Measurements from ENCODE around the gene OTUD4.

The OTUD4 gene

DNA sequence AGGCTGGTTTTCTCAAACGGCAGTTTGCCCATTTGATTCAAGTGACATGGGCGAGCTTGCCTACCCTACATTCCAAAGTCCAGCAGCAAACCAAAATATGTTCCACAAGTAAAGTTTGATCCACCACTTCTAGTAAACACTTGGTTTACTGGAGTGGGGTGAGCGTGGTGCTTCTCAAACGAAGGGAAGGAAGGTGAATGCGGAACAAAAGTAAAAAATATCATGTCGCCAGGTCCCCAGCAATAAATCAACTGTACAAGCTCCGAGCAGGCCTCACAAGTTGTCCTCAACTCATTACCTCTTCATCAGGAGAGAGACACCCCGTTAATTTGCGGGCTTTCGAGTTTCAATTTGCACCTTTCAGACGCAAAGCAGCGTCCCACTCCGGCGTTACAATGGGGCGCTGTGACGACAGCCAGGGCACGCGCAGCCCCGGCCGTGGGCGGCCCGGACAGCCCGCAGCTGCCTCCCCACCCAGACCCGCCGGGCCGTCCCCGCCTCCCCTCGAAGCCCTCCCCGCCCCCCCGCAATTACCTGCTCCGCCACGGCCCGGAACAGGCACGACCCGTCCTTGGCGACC lies 1.0 kb downstream of the OTUD4 start:
- DNase-seq (ENCODE audit: low read depth), result peak; percentile 69
- TF ChIP-seq, protein P1, sequence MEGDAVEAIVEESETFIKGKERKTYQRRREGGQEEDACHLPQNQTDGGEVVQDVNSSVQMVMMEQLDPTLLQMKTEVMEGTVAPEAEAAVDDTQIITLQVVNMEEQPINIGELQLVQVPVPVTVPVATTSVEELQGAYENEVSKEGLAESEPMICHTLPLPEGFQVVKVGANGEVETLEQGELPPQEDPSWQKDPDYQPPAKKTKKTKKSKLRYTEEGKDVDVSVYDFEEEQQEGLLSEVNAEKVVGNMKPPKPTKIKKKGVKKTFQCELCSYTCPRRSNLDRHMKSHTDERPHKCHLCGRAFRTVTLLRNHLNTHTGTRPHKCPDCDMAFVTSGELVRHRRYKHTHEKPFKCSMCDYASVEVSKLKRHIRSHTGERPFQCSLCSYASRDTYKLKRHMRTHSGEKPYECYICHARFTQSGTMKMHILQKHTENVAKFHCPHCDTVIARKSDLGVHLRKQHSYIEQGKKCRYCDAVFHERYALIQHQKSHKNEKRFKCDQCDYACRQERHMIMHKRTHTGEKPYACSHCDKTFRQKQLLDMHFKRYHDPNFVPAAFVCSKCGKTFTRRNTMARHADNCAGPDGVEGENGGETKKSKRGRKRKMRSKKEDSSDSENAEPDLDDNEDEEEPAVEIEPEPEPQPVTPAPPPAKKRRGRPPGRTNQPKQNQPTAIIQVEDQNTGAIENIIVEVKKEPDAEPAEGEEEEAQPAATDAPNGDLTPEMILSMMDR (IDR thresholded peaks at IDR 0.05; ENCODE audit: low read depth, low read length, missing control alignments), result no peak
- H3K4me3 ChIP-seq (ENCODE audit: low read depth, low read length), result peak overlapping the region; percentile 58

DNA sequence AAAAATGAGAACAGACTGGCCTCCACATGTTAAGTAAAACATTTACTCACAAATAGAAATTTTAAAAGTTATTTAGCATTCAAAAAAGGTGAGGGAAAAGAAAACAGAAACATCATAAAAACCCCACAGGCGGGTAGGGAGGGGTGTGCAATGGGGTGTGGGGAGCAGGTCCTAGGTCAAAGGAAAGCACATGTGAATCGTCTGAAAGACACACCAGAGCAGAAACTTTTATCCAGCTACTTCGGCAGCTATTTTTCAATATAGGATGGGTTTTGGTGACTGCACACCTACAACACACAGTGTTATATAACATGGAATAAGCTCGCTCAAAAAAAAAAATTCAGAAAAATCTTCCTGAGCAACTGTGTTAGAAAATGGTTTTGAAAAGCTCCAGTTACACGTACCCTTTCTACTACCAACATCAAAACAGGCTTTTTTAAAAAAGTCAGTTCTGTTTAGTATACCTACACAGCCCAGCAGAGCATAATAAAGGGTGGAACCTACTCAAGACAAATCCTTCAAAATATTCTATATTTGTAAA lies 1.6 kb downstream of the OTUD4 start:
- H3K4me3 ChIP-seq (ENCODE audit: low read depth, low read length), result peak overlapping the region; percentile 58
- no peak for DNase-seq (ENCODE audit: low read depth)
- TF ChIP-seq, protein P1 (IDR thresholded peaks at IDR 0.05; ENCODE audit: low read depth, low read length, missing control alignments), result no peak

DNA sequence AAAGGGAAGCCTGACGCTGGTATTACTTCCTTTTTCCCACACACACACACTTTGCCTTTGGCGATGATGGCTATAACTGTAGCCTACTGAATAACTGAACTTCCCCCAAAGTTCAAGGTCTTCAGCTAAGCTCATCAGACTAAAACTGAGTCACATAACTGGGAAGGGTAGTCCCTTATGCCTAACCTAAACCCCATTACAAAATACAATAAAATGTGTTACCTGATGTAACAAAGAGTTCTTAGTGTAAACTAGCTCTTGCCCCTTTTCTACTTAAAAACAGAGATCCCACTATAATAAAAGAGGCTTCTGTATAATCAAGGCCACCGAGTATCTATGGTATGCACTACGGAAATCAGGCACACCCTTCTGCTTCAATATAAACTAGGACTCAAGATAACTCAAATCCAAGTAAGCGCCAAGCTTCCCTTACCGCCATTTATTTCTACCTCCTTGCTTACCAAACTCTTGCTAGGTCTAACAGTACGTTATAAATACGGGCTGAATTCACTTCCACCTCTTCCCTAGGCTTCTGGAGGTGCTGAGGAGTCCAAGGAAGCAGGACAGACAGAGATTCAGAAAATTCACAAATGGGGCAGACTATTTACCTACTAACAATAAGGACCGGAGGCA lies 2.4 kb downstream of the OTUD4 start:
- TF ChIP-seq, protein P1 (IDR thresholded peaks at IDR 0.05; ENCODE audit: low read depth, low read length, missing control alignments), result no peak
- peak overlapping the region; percentile 58 for H3K4me3 ChIP-seq (ENCODE audit: low read depth, low read length)
- no peak for DNase-seq (ENCODE audit: low read depth)

DNA sequence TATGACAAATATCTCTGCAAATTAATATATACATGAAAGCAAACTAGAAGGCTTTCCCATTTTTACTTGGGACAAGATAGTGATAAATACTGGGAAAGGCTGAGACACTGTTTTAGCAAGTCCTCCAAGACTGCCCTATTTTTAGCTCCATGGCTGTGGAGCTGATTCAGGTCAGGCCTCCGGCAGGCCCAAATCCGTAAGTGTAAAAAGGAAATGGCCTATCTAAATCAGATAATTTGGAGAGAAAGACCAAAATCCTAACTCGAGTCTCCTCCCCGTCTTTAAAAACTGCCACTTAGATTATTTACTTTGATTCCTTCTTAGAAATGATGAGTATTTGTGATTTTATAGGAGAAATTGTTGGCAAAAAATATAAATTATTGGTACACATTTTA lies 2.9 kb downstream of the OTUD4 start:
- DNase-seq (ENCODE audit: low read depth), result no peak

DNA sequence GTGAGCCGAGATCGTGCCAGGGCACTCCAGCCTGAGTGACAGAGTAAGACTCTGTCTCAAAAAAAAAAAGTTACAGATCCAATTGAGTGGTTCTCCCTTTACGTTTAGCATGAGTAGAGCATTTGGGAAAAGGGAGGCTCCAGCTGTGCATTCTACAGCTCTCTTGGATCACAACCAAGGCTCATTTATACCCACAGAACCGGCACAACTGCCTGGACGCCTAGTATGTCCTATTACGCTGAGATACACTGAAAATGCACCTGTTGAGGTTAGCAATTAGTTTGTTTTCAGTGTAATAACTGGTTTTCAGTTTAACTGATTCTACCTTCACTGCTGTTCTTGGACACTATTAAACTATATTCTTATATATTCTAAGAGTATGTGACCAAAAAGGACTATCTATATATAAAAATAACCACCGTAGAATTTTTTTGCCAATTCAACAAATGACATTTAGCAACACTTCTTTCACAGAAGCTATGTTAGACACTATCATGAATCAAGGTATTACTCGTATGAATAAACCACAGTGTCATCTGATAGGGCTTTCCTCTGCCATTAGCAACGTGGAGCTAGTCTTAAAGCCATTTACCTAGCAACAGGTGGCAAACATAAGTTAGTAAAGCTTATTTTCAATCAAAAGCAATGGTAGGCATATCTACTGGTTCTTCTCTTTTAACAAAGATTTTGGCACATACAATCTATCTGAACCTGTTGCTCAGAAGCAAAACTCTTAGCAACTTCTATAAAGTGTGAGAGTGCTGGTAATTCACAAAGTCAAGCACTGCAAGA lies 3.6 kb downstream of the OTUD4 start:
- TF ChIP-seq, protein P1 (IDR thresholded peaks at IDR 0.05; ENCODE audit: low read depth, low read length, missing control alignments), result no peak
- DNase-seq (ENCODE audit: low read depth), result no peak
- H3K4me3 ChIP-seq (ENCODE audit: low read depth, low read length), result peak overlapping the region; percentile 58; the same call in 1 of the 2 replicates

More for the DNA sequence above, 2.9 kb downstream of the OTUD4 start:
- peak overlapping the region; percentile 58 for H3K4me3 ChIP-seq (ENCODE audit: low read depth, low read length)
- TF ChIP-seq, protein P1 (IDR thresholded peaks at IDR 0.05; ENCODE audit: low read depth, low read length, missing control alignments), result no peak

DNA sequence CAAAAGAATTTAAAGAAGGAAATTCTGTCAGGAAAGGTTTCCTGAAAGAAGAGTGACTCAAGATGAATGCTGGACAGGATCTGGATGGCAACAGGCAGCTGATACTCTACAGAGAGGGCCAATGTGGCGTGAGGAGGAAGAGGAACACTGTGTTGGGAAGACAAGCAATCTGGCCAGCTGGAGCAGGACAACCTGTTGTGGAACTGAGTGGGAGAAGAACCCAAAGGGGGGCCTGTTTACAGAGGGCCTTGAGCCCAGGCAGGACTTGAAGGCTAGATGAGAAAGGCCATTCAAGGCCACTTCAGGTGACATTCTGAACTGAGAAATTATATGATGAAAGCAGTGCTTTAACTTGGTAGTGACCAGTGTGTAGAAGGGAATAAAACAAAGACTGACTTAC lies 8.5 kb downstream of the OTUD4 start:
- no peak for DNase-seq (ENCODE audit: low read depth)
- TF ChIP-seq, protein P1 (IDR thresholded peaks at IDR 0.05; ENCODE audit: low read depth, low read length, missing control alignments), result no peak
- H3K4me3 ChIP-seq (ENCODE audit: low read depth, low read length), result no peak overlapping the region

Measured in GM12864 (cell line).